SK-N-MC (cell line): Measurements from ENCODE around the gene FBLN7.

Source experiments
- EZH2 ChIP-seq: fragments of 200-600 bp; sonication (generic); IDR thresholded peaks from one replicate; pipeline ENCODE4 v1.6.1; 2017; ENCODE audit warnings: antibody characterized with exemption
- POLR2AphosphoS5 ChIP-seq: IDR thresholded peaks from 2 replicates; pipeline ENCODE4 v1.6.1; 2012; ENCODE audit warnings: mild to moderate bottlenecking, low read depth, low read length, borderline replicate concordance

- TF ChIP-seq POLR2AphosphoS5 (no peak), EZH2 (no peak)
Observed at GRCh38 chr2:112093216-112093615, 45.0 kb upstream of the FBLN7 start.
